Renal cortex interstitium (tissue), 11 donors: ENCODE data around the gene CAMK2A. TPM values are rescaled to one million over a fixed set of nuclear protein-coding genes. Genes with fewer than 3 reads are reported as not detected.

Experiments used
- DNase-seq, 11 donors: peaks; one replicate each; pipeline ENCODE4 v3.0.0-alpha.2; 2013; ENCODE audit warnings: low read depth in 9 of 11, low spot score in 4 of 11; ENCODE audit errors: extremely low read depth in 1 of 11
- polyA plus RNA-seq, 3 donors: library from polyadenylated mRNA; unstranded; fragments of 120-200 nt; gene quantifications; one replicate each; pipeline ENCODE4 v1.2.1, GENCODE V29; 2013; ENCODE audit not compliant: insufficient read length in 3 of 3

The CAMK2A gene
- polyA plus RNA-seq, 3 donors, result 3.8 to 4.9 (median 4.1) TPM

- DNase-seq, result no peak
Observed at GRCh38 chr5:150227606-150228273, 61.8 kb downstream of the CAMK2A start.

- DNase-seq, result no peak
Observed at GRCh38 chr5:150227036-150227435, 62.5 kb downstream of the CAMK2A start.

- DNase-seq, result no peak
Observed at GRCh38 chr5:150224483-150225027, 65.0 kb downstream of the CAMK2A start.

GRCh38 chr5:150223474-150223873, 66.1 kb downstream of the CAMK2A start:
- no peak for DNase-seq

GRCh38 chr5:150222906-150223305, 66.7 kb downstream of the CAMK2A start:
- DNase-seq, result no peak

GRCh38 chr5:150221471-150221870, 68.1 kb downstream of the CAMK2A start:
- no peak for DNase-seq

- no peak for DNase-seq
Observed at GRCh38 chr5:150219861-150220260, 69.7 kb downstream of the CAMK2A start.

- no peak for DNase-seq
Observed at GRCh38 chr5:150219142-150219541, 70.4 kb downstream of the CAMK2A start.

- DNase-seq, result no peak
Observed at GRCh38 chr5:150218693-150219035, 70.9 kb downstream of the CAMK2A start.

- peak in 10 of 11 donors; percentile 59 to 80 (median 71) for DNase-seq
Observed at GRCh38 chr5:150217873-150218692, 71.5 kb downstream of the CAMK2A start.

GRCh38 chr5:150217038-150217437, 72.5 kb downstream of the CAMK2A start:
- DNase-seq, result no peak

GRCh38 chr5:150215979-150216944, 73.3 kb downstream of the CAMK2A start:
- no peak for DNase-seq

- no peak for DNase-seq
Observed at GRCh38 chr5:150214289-150214688, 75.3 kb downstream of the CAMK2A start.

GRCh38 chr5:150213530-150213929, 76.0 kb downstream of the CAMK2A start:
- no peak for DNase-seq

- no peak for DNase-seq
Observed at GRCh38 chr5:150211156-150212030, 78.2 kb downstream of the CAMK2A start.

- DNase-seq, result no peak
Observed at GRCh38 chr5:150210644-150211043, 78.9 kb downstream of the CAMK2A start.

GRCh38 chr5:150209099-150209635, 80.4 kb downstream of the CAMK2A start:
- DNase-seq, result no peak
